Vagina (tissue), 2 donors: ENCODE measurements around the gene OGDH. TPM values are rescaled to one million over a fixed set of nuclear protein-coding genes. Genes with fewer than 3 reads are reported as not detected.

ENCODE experiments used
- DNase-seq, 2 donors: peaks; one replicate each; pipeline ENCODE4 v3.0.0-alpha.2; 2017; ENCODE audit errors: extremely low spot score in 2 of 2
- H3K27ac ChIP-seq: fragments of 200-600 bp; sonication (generic); one replicate; pipeline ENCODE4 v1.5.1; 2019
- H3K27me3 ChIP-seq: fragments of 200-600 bp; sonication (generic); one replicate; pipeline ENCODE4 v1.5.1; 2019
- H3K36me3 ChIP-seq, 2 donors: fragments of 200-600 bp; sonication (generic); one replicate each; pipeline ENCODE4 v1.5.1; 2017 to 2019
- H3K4me1 ChIP-seq: fragments of 200-600 bp; sonication (generic); one replicate; pipeline ENCODE4 v1.5.1; 2019
- H3K4me3 ChIP-seq, 2 donors: fragments of 200-600 bp; sonication (generic); 1 replicate in 1 of 2; 2 replicates in 1 of 2; pipeline ENCODE4 v1.5.1; 2016 to 2019
- H3K9me3 ChIP-seq: fragments of 200-600 bp; sonication (generic); one replicate; pipeline ENCODE4 v1.5.1; 2019
- POLR2A ChIP-seq, 2 donors: fragments of 450-650 bp; IDR thresholded peaks; one replicate each; pipeline ENCODE4 v1.6.1; 2017; ENCODE audit warnings: antibody characterized with exemption in 2 of 2, mild to moderate bottlenecking in 2 of 2, moderate library complexity in 2 of 2
- POLR2AphosphoS5 ChIP-seq, 2 donors: sonication (generic); formaldehyde crosslinking; IDR thresholded peaks; one replicate each; pipeline ENCODE4 v1.9.0; 2017; ENCODE audit warnings: antibody characterized with exemption in 2 of 2, mild to moderate bottlenecking in 2 of 2, low read depth in 1 of 2; ENCODE audit not compliant: insufficient read depth in 1 of 2
- intact Hi-C: fragments of 100-400 bp; cut with DNase I; formaldehyde crosslinking; loops from one replicate; pipeline ENCODE4 v1.15.1; 2023
- total RNA-seq: library from RNA; depleted of rRNA; stranded (reverse); fragments of >200 nt; gene quantifications from one replicate; pipeline ENCODE4 v1.2.3, GENCODE V29; 2016
- TF ChIP-seq, protein P1 (sequence below), 3 experiments: fragments of 450-650 bp in 2 of 3; fragments of 200-600 bp in 1 of 3; sonication (generic) in 1 of 3; IDR thresholded peaks; one replicate each; pipeline ENCODE4 v1.5.1; 2017 to 2019; ENCODE audit warnings: antibody characterized with exemption in 3 of 3, mild to moderate bottlenecking in 2 of 3, moderate library complexity in 2 of 3

The OGDH gene
- total RNA-seq, 1 donor from 2014 or later = 80.0 TPM

DNA sequence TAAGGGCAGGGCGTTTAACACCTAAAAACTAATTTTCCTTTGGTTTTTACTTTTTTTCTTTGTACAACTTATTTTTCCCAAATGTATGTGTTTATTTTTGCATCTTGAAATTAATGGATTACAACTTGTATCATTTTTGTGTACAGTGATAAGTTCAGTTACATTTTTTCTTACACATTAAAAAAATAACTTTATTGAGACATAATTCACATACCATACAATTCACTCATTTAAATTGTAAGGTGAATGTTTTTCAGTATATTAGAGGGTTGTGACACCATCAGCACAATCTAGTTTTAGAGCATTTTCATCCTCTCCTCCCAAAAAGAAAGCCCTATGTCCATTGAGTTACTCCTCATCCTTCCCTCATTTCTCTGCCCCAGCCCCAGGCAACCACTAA is 11.6 kb downstream of the OGDH start:
- intact Hi-C loops = no loop called here
- H3K4me3 ChIP-seq = no peak overlapping the region
- peak overlapping the region; percentile 47 for H3K27ac ChIP-seq

DNA sequence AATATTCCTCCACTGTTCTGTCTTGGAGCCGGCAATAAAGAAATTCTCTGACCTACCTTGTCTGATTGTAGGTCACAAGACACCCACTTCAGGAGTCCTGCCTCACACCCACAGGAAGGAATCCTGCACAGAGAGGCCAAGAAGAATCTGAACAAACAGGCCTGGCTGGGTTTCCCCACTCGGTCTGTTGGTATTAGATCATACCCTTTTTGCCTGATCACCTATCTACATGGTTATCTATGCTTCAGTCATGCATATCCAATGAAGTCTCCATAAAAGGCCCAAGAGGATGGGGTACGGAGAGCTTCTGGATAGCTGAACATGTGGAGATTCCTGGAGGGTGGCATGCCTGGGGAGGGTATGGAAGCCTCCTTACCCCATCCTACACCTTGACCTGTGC is 12.3 kb downstream of the OGDH start:
- H3K9me3 ChIP-seq = no peaks in the 10 kb centered on the region
- H3K36me3 ChIP-seq = no peaks in the 10 kb centered on the region
- H3K27me3 ChIP-seq = no peaks in the 10 kb centered on the region
- no peak for DNase-seq
- TF ChIP-seq, protein P1, sequence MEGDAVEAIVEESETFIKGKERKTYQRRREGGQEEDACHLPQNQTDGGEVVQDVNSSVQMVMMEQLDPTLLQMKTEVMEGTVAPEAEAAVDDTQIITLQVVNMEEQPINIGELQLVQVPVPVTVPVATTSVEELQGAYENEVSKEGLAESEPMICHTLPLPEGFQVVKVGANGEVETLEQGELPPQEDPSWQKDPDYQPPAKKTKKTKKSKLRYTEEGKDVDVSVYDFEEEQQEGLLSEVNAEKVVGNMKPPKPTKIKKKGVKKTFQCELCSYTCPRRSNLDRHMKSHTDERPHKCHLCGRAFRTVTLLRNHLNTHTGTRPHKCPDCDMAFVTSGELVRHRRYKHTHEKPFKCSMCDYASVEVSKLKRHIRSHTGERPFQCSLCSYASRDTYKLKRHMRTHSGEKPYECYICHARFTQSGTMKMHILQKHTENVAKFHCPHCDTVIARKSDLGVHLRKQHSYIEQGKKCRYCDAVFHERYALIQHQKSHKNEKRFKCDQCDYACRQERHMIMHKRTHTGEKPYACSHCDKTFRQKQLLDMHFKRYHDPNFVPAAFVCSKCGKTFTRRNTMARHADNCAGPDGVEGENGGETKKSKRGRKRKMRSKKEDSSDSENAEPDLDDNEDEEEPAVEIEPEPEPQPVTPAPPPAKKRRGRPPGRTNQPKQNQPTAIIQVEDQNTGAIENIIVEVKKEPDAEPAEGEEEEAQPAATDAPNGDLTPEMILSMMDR (IDR thresholded peaks at IDR 0.05) = no peak
- TF ChIP-seq POLR2A (IDR thresholded peaks at IDR 0.05) (no peak), POLR2AphosphoS5 (IDR thresholded peaks at IDR 0.05; ENCODE audit: insufficient read depth in 1 of 2, low read depth in 1 of 2) (peak in 1 of 2 donors; percentile 68)
- peak overlapping the region; percentile 47 for H3K27ac ChIP-seq
- no peak overlapping the region for H3K4me3 ChIP-seq
- H3K4me1 ChIP-seq = peaks cover 64% of the 10 kb centered on the region
- intact Hi-C loops = no loop called here

More for the DNA sequence above, 11.6 kb downstream of the OGDH start:
- TF ChIP-seq POLR2AphosphoS5 (IDR thresholded peaks at IDR 0.05; ENCODE audit: insufficient read depth in 1 of 2, low read depth in 1 of 2) (no peak), POLR2A (IDR thresholded peaks at IDR 0.05) (no peak)
- TF ChIP-seq, protein P1 (IDR thresholded peaks at IDR 0.05) = no peak
- Histone ChIP-seq H3K27me3 (no peaks in the 10 kb centered on the region), H3K4me1 (peaks cover 59% of the 10 kb centered on the region), H3K9me3 (no peaks in the 10 kb centered on the region), H3K36me3 (no peaks in the 10 kb centered on the region)
- DNase-seq = no peak

DNA sequence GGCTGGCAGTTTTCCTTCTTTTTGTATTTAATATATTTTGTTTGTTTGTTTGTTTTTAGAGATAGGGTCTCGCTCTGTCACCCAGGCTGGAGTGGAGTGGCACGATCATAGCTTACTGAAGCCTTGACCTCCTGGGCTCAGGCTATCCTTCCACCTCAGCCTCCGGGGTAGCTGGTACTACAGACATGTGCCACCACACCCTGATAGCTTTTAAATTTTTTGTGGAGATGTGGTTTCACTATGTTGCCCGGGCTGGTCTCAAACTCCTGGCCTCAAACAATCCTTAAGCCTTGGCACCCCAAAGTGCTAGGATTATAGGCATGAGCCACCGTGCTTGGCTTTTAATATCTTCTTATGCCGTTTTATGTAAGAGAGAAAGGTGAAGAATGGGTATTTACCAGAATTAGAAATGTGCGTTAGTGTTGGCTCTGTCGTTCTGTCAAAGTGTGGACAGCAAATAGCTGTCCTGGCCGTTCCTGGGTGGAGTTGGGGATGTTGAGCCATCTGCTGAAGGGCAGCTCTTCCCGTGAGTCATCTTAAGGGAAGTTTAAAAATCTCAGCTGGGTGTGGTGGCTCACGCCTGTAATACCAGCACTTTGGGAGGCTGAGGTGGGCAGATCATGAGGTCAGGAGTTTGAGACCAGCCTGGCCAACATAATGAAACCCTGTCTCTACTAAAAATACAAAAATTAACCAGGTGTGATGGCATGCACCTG is 14.8 kb downstream of the OGDH start:
- TF ChIP-seq POLR2AphosphoS5 (IDR thresholded peaks at IDR 0.05; ENCODE audit: insufficient read depth in 1 of 2, low read depth in 1 of 2) (no peak), POLR2A (IDR thresholded peaks at IDR 0.05) (no peak)
- Histone ChIP-seq H3K4me1 (peaks cover 56% of the 10 kb centered on the region), H3K27ac (no peak overlapping the region), H3K36me3 (peaks cover 0 to 13% of the 10 kb centered on the region in 2 donors), H3K9me3 (no peaks in the 10 kb centered on the region), H3K27me3 (no peaks in the 10 kb centered on the region), H3K4me3 (no peak overlapping the region)
- DNase-seq = no peak
- intact Hi-C loops = no loop called here

DNA sequence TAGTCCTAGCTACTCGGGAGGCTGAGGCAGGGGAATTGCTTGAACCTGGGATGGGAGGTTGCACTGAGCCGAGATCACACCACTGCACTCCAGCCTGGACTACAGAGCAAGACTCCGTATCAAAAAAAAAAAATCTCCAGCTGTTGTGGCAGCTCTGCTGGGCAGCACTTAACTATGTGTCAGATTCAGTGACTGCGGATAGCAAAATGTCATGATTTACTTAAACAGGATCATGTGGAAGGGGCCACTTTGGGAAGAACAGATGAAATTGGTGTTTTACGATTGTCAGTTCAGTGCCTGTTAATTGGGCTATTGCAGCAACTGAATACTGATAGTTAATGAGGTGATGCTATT is 15.3 kb downstream of the OGDH start:
- Histone ChIP-seq H3K27me3 (no peaks in the 10 kb centered on the region), H3K4me3 (no peak overlapping the region), H3K9me3 (no peaks in the 10 kb centered on the region), H3K4me1 (peaks cover 56% of the 10 kb centered on the region), H3K36me3 (peaks cover 0 to 18% of the 10 kb centered on the region in 2 donors), H3K27ac (no peak overlapping the region)
- TF ChIP-seq POLR2A (IDR thresholded peaks at IDR 0.05) (no peak), POLR2AphosphoS5 (IDR thresholded peaks at IDR 0.05; ENCODE audit: insufficient read depth in 1 of 2, low read depth in 1 of 2) (no peak)
- TF ChIP-seq, protein P1 (IDR thresholded peaks at IDR 0.05) = no peak
- intact Hi-C loops = no loop called here
- DNase-seq = no peak

DNA sequence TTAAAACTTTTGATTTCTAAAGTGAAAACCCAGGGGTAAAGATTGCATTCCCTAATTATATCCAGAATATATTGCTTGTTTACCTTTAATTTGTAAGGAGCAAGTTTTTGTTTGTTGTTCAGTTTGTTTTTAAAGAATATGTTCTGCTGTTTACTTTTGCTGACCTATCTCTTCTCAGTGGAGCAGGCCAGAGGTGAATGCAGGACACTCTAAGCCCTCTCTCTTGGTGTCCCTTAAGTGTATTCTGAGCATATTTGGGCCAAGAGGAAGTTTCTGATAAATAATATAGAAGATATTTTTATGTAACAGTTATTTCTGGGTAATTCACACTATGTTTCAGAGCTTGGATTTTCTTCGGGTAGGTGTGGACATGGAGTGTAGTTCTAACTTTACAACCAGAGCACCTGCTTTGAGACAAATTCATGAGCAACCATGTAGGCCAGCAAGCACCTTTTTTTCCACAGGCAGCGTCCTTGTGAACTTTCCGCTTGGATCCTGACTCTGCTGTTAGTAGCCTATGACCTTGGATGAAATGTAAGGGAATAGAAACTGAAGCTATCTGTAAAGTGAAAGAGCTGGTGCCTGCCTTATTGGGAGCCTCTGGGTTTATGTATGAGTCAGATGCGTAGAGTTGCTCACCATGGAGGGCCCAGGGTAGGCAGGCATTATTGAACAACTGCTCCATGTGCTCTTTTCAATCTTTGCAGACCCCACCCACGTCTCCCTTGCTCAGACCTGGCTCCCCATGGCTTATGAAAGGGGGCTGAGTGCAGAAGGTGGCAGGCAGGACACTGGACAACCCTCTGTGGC is 16.1 kb downstream of the OGDH start:
- no peak for DNase-seq

More for the DNA sequence above, 16.1 kb downstream of the OGDH start:
- Histone ChIP-seq H3K4me1 (peaks cover 56% of the 10 kb centered on the region), H3K4me3 (no peak overlapping the region), H3K9me3 (no peaks in the 10 kb centered on the region), H3K27ac (no peak overlapping the region), H3K27me3 (no peaks in the 10 kb centered on the region), H3K36me3 (peaks cover 0 to 22% of the 10 kb centered on the region in 2 donors)
- intact Hi-C loops = no loop called here
- TF ChIP-seq, protein P1 (IDR thresholded peaks at IDR 0.05) = no peak
- TF ChIP-seq POLR2AphosphoS5 (IDR thresholded peaks at IDR 0.05; ENCODE audit: insufficient read depth in 1 of 2, low read depth in 1 of 2) (no peak), POLR2A (IDR thresholded peaks at IDR 0.05) (no peak)
